HL-60/S4 treated with phorbol 12-myristate 13-acetate at 8.2 ng/mL for 4 days and 3 days (cell line): ENCODE data around the gene REEP2.

ENCODE experiments used
- in situ Hi-C: fragments of 300-500 bp; cut with MboI; formaldehyde crosslinking; loops from 2 replicates; pipeline ENCODE4 v1.15.0; 2022; ENCODE audit warnings: low sequenced_read_pairs

REEP2 gene

DNA sequence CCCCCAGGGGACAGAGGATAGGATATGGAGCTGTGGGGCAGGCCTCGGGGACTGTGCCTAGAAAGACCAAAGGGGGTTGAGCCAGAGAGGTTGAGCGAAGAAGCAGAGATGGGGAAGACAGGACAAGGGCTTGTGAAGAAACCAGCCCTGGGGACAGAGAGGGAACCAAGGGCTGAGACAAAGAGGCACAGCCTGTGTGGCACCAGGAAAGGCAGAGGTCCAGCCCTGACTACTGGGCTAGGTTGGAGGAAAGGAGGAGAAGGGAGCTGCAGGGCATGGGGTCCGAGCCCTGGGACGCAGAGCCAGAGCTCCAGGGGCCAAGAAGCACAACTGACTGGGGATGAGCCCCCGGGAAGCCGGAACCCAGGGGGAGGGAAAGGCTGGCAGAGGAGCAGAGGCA is 9.2 kb downstream of the REEP2 start:
- in situ Hi-C loops: no loop called here

DNA sequence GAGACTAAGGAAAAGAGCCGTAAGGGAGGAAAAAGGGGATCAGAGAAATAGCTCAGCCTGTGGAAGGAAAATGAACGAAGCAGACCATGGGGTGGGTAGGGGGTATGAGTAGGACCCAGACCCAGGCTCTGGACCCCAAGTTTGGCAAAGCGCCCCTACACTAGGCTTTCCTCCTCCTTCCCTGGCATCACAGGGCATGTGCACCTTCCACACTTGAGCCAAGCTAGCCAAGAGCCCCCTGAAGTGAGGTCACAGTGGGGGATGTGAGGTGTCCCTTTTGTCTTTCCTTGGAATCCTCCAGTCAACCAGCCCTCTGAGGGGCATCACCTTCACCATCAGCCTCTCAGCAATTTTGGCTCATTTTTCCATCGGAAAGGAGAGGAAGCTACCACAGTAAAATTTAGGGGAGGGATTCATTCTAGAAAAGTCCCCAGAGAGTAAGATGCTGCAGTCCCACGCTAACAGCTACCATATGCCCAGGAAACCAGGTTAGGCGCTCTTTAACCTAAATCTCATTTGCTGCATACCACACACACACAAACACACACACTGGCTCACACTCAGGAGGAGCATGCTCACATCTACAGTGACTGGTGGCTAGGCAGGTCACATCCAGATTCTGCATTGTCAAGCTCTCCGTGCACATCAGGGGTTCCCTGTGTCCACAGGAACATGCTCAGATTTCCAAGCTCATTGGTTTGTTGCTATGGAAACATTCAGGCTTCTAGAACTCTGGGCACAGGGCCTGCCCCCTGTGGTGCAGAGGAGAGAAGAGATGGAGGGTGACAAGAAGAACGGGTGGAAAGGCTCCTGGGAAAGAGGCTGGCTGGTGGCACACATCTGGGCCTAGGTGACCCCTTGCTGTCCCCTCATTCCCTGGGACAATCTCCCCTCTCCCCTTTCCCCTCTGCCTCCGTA is 9.9 kb downstream of the REEP2 start:
- in situ Hi-C loops: no loop called here

DNA sequence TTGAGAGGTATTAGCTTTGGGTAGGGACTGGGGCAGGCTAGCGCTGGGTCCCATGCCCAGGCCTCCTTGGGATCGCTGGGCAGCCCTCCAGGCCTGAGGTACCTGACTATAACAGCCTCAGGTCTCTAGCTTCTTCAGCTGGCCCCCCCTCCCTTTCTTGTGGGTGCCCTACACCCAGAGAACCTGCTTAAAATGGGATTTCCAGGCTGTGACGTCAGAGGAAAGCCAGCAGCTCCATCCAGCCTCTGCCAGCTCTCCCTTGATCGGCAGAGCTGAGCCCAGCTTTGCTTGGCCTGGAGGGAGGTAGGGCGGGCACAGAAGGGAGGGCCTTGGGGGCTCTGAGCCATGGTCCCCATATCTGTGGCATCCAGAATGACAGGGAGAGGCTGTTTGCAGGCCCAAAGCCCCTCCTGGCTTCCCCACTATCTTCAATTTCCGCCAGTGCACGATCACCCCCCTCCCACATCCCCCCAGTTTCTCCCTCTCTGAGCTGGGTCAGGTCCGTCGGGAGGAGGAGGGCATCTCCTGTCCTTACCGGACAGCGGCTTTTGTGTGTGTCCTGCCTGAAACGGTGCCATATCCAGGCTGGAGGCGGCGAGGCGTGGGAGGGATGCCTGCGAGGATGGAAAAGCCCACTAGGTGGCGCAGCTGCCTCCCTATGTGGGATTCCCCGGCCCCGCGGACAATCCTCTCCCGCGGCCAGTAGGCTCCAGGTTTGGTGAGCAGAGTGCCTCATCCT is 10.8 kb downstream of the REEP2 start:
- in situ Hi-C loops: no loop called here

DNA sequence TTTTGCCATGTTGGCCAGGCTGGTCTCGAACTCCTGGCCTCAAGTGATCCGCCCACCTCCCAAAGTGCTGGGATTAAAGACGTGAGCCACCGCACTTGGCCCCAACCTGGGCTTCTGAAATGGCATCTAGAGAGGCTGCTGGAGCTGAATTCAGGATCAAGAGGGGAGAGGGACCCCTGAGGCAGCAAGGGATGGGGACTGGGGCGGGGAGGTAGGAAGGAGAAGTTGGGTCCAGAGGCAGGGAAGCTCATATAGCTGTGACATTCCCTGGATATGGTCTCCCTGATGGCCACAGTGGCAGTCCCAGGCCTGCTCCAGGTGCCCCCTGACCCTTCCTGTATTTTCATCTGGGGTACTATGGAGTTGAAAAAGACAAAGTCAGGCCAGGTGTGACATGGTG is 12.1 kb downstream of the REEP2 start:
- in situ Hi-C loops: no loop called here

DNA sequence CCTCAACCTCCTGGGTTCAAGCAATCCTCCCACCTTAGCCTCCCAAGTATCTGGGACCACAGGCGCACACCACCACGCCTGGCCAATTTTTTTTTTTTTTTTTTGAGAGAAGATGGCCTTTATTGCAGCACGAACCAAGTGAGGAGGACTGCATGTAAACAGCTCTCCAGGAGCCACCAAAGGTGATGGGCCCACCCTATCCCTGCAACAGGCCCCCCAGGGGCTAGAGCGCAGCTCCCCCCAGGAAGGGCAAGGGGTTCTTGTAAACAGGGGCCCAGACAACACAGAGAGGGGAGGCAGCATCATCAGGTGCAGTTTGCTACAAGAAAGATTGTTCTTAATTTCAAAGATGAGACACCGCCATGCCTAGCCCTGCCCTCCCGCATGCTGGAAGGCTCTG is 13.9 kb downstream of the REEP2 start:
- in situ Hi-C loops: no loop called here

DNA sequence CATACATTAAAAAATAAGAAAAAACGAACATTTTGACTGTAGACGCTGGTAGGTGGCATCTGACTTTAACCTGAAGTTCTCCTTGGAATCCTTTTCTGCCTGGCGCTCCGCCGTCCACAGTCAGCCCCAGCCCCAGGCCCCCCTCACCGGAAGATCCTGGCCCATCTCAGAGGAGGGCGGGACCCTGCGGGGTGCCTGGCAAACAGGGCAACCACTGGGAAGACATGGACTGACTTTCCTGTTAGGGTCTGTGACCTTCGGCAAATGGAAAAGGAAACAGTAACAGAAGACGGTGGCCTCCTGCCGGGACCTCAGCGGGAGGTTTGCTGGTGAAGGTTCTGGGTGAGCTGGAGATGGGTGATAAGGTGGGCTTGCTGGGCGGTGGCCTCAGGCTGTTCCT is 14.7 kb downstream of the REEP2 start:
- in situ Hi-C loops: no loop called here

DNA sequence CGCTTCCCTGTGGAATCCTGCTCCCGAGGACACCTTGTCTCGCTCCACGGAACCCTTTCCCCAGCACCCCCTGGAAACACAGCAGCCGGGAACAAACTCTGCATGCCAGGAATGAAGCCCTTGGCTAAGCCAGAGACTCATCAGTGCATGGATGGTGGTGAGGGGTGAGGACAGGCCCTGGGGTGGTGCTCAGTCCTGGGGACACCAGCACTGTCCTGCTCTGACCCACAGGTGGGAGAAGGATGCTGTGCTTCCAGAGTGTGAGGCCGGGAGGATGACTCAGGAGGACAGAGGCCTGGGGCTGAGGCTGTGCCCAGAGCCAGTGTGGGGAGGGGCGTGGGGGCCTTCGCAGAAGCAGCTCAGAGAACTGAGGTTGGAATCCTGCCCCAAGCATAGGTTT is 15.3 kb downstream of the REEP2 start:
- in situ Hi-C loops: no loop called here

DNA sequence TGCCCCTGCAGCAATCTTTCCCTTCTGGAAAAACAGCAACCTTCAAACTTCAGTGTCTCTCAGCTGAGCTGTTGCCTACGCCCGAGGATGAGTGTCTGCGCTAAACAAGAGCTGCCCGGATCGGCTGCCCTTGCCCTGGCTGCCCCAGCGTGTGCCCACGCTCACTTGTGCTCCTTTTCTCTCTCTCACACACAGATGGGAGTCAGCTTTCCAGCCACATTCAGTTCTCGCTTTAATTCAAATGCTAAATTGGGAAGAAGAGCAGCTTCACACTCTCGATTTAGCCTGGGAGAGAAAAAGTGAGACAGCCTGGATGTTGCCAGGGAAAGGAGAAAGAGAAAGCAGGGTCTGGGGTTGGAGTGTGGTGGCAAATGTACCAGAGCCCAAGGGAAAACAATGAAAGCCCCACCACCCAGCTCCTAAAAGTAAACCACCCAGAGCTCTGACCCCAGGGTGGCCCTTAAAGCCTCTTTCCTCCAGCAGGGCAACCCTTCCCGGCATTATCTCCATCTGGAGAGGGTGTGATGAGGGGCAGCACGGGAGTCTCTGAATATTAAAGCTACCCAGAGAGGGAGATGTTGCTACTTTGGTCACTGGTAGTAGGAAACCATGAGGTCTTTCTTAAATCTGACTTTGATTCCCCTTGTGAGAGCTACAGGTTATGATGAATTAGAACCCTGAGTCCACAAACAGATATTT is 16.5 kb downstream of the REEP2 start:
- in situ Hi-C loops: no loop called here

DNA sequence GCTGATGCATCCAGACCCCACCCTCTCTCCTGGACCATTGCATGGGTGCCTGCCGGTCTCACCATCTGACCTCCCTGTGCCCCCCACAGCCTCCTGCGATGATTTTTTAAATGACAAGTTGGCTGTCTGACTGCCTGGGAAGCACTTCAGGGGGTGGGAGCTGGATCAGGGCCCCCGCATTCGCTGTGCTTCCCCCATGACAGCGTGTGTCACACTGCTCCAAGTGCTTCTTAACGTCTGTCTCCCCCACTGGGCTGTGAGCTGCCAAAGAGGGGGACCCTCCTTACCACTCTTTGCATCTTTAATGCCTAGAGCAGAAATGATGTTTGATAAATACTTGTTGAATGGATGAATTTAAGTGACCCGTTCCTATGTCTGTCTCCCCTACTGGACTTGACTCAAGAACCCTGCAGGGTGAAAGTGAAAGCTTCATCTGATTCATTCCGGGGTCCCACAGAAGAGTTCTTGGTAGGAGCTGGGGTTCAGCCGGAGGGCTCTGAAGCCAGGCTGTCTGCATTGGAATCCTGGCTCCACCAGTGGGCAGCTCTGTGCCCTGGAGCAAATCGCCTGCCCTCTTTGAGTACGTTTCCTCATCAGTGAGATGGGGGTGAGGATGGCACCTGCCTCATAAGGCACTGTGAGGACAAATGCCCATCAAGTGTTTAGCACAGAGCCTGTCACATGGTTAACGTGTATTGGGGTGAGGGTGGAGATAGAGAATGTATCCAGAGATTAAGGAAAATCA is 18.8 kb downstream of the REEP2 start:
- in situ Hi-C loops: no loop called here

DNA sequence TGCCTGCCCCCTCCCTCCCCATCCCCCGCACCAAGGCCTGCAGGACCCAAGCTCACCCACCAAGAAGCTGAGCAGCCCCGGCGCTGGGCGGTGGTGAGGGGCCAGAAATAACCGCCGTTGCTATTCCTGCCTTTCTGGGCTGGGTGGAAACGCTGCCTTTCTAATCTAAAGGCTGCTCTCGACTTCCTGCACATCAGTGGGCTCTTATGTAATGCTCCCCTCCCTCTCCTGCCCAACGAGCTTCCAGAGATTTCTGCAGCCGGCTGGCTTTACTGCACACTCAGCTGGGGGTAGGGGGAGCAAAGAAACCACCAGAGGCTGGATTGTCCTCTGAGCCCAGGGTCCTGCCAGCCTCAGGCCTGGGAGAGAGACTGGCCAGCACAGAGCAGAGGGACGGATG is 19.5 kb downstream of the REEP2 start:
- in situ Hi-C loops: no loop called here

DNA sequence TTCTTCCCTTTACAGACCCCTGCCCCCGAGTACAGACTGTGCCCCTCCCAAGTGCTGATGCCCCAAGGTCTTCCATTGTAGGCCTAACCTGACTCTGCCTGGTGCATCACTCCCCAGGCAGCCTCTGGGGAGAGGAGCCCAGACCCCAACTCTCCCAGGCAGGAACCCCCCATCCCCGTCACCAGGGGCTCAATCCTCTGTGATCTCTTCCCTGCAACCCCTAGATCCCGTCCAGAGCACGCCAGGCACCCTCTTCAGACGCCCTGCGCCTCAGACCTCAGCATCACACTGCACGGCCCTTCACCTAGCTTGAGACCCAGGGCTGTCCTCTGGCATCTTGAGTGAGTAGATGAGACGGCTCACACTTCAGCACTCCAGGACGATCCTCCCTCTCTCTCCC is 20.0 kb downstream of the REEP2 start:
- in situ Hi-C loops: no loop called here

DNA sequence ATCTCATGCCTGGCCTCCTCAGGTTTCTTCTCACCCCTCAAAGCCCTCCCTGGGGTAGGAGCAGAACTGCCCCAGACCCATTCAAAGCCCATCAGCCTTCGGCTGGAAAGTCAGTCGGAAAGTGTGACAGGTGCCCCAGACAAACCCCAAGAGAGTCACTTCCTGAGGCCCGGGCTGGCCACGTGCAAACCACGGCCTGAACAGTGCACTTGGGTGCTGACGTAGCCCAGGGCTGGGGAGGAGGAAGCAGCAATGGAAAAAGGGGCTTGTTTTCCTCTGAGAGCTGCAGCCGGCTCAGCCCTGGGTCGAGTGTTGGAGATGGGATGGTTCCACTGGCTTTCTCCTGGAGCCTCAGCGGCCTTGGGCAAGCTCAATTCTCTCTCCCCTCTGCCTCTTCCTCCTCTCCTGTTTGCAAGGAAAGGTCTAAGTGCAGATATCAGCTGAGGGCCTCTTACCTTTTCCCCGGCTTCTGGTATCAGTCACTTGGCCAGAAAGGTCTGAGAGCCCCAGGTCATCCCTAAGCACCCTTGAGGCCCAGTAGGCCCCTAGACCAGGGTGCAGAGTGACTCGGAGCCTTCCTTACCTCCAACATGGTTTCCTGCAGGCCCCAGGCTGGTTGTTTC is 20.6 kb downstream of the REEP2 start:
- in situ Hi-C loops: no loop called here

DNA sequence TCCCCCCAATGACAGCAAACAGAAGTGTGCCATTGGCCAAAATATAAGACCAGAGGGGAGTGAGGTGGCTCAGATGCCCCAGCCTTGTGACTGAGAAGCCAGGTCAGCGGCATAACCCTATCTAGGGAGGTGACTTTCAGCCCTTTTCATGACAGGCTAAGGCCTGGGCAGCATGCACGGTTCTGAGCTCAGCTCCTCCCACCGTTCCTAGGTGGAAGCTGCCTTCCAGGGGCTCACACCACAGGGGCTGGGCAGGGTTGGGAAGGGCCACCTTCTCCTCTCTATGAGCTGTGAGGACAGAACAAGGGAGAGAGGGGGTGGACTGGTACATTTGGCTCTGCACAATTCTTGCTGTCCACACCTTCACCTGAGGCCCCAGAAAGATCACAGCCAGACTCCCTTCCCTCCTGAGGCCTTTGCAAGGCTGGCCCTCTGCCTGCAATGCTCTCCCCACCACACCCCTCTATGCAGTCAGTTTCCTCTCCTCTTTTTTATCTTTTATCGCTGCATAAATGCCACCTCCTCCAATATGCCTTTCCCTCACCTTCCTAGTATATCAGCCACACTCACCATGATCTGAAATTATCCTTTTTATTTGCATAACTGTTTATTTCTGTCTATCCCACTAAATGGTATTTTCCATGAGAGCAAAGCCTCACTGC is 21.3 kb downstream of the REEP2 start:
- in situ Hi-C loops: no loop called here

DNA sequence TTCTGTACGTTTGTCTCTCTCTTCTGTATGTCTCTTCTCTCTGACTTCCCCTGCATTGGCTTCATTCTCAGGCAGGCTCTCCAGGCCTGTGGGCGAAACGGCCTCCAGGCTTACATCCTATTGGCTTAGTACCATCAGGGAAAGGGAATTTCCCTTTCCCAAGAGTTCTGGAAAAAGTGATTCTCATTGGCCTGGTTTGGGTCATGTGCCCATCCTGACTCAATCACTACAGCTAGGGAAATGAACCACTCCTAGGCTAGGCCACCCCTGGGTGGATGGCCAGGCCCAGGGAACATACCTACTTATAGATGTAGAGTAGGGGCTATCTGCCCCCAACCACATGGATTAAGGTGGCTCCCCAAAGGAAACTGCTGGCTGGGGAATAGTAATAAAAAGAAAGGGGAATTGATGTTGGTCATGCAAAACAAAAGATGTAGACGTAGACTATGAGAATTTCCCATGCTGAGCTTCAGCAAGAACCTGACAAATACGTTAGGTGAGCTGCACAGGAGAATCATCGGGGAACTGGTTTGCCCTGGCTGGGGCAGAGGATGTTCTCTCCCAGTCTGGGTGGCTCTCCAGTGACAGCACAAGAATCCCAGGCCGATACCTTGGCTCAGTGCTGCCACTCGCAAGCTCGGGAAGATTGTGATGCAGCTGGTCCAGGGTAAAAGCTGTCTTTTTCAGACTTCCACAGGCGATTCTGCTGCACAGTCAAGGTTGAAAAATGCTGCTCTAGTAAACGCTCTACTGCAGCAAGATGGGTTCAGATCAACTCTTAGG is 22.7 kb downstream of the REEP2 start:
- in situ Hi-C loops: no loop called here

DNA sequence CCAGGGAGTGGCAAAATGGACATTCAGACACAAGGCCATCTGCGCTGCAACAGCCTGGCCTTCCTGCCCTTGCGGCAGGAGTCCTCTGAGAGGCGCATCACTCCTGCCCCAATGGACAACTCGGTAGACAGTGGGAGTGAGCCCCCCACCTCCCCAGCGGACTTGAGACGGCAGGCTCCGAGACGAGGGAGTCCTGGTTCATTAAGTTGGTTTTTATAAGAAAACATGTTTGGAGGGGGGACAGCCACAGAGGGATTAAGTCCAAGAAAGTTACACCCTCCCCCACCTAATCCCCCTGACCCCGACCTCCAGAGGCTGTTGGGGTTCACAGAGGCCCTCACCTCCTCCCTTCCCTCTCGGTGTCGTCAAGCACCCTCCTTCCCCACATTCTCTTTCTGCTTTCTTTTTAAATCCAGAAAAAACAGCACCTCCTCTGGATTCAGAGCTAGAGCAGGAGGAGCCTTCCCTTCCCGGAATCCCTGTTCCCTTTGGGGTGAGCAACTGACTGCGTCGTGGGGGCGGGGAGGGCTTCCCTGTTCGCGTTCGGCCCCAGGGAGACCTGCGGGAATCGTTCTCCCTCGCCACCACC is 24.7 kb downstream of the REEP2 start:
- in situ Hi-C loops: no loop called here

DNA sequence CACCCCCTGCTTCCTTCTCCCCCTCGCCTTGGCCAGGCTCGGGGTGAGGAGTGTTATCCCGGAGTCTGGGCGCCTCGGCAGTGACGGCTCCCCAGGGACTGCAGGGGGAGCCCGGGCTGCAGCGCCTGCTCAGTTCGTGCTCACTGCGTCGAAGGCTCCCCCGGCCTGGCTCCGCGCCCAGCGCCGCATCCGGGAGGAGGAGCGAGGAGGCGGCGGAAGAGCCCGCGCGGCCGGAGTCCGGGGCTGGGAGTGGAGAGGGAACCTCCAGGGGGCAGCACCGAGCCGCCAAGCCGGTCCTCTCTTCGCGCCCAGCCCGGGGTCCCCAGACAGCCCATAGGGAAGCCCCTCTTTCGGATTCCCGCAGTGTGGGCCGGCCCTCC is 25.1 kb downstream of the REEP2 start:
- in situ Hi-C loops: no loop called here

DNA sequence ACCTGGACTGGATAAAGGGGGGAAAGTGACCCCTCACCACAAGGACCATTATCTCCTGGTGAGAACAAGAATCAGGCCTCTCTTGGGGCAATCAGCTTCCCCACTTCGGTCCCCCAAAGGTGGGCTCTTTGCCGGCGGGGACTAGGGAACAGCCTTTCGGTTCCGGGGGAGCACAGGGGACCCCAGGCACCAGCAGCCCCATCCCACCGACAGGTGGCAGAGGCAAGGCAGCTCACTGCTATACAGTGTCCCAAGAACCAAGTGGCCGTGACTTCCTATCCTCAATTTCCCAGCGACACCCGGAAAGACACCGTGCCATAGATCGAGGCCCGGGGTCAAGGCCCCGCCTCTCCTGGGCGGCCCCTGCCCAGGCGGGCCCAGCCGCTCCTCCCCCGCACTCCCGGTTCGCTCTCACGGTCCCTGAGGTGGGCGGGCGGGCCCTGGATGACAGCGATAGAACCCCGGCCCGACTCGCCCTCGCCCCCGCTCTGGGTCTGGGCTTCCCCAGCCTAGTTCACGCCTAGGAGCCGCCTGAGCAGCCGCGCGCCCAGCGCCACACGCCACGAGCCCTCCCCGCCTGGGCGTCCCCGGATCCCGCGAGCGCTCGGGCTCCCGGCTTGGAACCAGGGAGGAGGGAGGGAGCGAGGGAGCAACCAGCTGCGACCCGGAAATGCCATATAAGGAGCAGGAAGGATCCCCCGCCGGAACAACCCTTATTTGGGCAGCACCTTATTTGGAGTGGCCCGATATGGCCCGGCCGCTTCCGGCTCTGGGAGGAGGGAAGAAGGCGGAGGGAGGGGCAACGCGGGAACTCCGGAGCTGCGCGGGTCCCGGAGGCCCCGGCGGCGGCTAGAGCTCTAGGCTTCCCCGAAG is 25.8 kb downstream of the REEP2 start:
- in situ Hi-C loops: no loop called here
